LoVo (cell line): ENCODE results near the gene SRSF4.
"Not testable (repeated sequence)": the region's sequence is repeated elsewhere in the genome, so short reads cannot be mapped to it uniquely, and the experiment has no call there.

Source experiments
- DNase-seq: peaks from one replicate; pipeline ENCODE4 v3.0.0-alpha.2; 2016; ENCODE audit warnings: low spot score

SRSF4 gene

GRCh38 chr1:29124366-29125236 lies 57.1 kb downstream of the SRSF4 start:
- peak; percentile 71 for DNase-seq

- DNase-seq = no peak
Measured at GRCh38 chr1:29123887-29124365, 57.8 kb downstream of the SRSF4 start, which contains the start of gene TMEM200B. Gene TMEM200B (minus strand): TSS chr1:29123903. CDS start chr1:29121828, 2,075 bp downstream.

- DNase-seq = no peak
Measured at GRCh38 chr1:29123053-29123886, 58.4 kb downstream of the SRSF4 start.

- no peak for DNase-seq
Measured at GRCh38 chr1:29122682-29123052, 59.0 kb downstream of the SRSF4 start.

- DNase-seq = no peak
Measured at GRCh38 chr1:29121936-29122681, 59.6 kb downstream of the SRSF4 start.

DNA sequence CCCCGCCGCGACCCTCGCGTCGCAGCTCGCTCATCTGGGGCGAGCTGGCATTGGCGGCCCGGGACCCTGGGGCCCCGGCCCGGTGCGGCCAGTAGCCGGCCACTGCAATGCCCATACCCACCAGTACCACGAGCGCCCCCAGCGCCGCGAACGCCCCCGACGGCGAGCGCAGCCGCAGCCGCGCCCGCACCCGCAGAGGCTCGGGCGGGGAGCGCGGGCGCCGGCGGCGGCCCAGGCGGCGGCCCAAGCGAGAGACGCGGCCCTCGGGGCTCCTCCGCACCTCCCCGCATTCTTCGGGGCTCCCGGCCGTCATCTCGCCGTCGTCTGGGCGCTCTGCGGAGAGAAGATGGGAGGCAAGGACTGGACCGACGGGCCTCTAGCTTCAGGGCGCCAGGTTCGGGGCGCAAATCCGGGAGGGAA lies 60.2 kb downstream of the SRSF4 start:
- no peak for DNase-seq

GRCh38 chr1:29120947-29121485 lies 60.7 kb downstream of the SRSF4 start:
- DNase-seq = no peak

- no peak for DNase-seq
Measured at GRCh38 chr1:29120367-29120766, 61.3 kb downstream of the SRSF4 start.

GRCh38 chr1:29119121-29119929 lies 62.4 kb downstream of the SRSF4 start:
- DNase-seq = no peak

- no peak for DNase-seq
Measured at GRCh38 chr1:29117381-29117780, 64.3 kb downstream of the SRSF4 start.

DNA sequence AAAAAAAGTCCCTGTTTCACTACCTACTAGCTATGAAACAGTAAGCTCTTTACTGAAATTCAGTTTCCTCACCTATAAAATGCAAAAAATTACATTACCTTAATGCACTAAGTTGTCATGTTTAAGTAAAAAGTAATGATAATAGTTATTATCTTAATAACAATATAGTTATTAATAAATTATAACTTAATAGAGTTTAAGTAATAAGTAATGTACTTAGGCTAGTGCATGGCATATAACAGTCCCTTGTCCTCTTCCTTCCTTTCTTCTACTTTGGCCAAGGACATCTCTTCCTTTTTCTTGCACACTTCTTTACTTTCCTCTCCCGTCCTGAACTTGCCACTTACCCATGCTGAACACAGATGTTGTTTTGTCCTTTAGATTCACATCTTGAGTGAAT lies 67.0 kb downstream of the SRSF4 start:
- no peak for DNase-seq

GRCh38 chr1:29113413-29114117 lies 68.1 kb downstream of the SRSF4 start:
- DNase-seq = no peak

- no peak for DNase-seq
Measured at GRCh38 chr1:29112705-29113412, 68.8 kb downstream of the SRSF4 start.

DNA sequence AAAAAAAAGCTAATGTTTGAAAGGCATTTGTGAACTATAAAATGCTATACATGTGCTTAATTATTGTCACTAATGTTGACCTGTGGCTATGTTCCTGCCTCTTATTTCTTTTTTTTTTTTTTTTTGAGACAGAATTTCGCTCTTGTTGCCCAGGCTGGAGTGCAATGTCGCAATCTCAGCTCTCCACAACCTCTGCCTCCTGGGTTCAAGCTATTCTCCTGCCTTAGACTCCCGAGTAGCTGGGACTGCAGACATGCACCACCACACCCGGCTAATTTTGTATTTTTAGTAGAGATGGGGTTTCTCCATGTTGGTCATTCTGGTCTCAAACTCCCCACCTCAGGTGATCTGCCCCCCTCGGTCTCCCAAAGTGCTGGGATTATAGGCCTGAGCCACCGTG lies 73.7 kb downstream of the SRSF4 start:
- DNase-seq = not testable (repeated sequence)

DNA sequence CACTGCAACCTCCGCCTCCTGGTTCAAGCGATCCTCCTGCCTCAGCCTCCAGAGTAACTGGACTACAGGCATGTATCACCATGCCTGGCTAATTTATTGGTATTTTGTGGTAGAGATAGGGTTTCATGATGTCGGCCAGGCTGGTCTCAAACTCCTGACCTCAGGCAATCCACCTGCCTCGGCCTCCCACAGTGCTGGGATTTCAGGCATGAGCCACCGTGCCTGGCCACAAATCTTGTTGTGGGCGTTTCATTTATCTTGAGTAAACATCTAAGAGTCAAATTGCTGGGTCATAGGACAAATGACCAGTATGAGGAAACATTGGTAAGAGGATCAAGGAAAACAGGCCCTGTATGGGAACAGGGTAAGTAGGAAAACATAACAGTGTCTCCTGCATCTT lies 75.9 kb downstream of the SRSF4 start:
- DNase-seq = no peak

DNA sequence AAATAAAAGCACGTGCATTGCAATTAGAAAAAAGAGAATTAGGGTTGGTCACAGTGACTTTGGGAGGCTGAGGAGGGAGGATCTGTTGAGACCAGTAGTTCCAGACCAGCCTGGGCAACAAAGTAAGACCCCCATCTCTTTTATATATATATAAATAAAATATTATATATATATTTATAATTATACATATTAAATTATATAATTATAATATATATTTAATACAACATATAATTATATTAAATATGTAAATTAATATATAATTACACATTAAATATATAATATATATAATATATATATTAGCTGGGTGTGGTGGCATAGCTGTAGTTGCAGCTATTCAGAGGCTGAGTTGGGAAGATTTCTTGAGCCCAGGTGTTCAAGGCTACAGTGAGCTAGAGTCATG lies 81.2 kb downstream of the SRSF4 start:
- no peak for DNase-seq

- DNase-seq = no peak
Measured at GRCh38 chr1:29099286-29099685, 82.4 kb downstream of the SRSF4 start.
